HEK293T (cell line): ENCODE results near the gene ARHGEF28.
A peak's percentile ranks its signal among the peaks of the same experiment; 100 is the strongest.

ENCODE experiments used
- CTCF ChIA-PET: fragments of 350-600 bp; formaldehyde crosslinking; extraction: SDS; loops from one replicate; lab custom pipeline; 2021; ENCODE audit warnings: antibody characterized with exemption, inconsistent platforms; lab: Yijun Ruan, JAX
- POLR2A ChIA-PET: fragments of 350-600 bp; formaldehyde crosslinking; extraction: SDS; loops from one replicate; lab custom pipeline; 2020; ENCODE audit warnings: antibody characterized with exemption, inconsistent platforms; lab: Yijun Ruan, JAX
- DNase-seq: peaks from one replicate; pipeline ENCODE4 v3.0.0; 2012; ENCODE audit warnings: mixed read lengths; ENCODE audit errors: extremely low spot score
- ARNT ChIP-seq: fragments of 450-650 bp; IDR thresholded peaks from 2 replicates; pipeline ENCODE4 v1.6.1; 2017; ENCODE audit warnings: mild to moderate bottlenecking
- BHLHE40 ChIP-seq: fragments of 450-650 bp; IDR thresholded peaks from 2 replicates; pipeline ENCODE4 v1.6.1; 2016; ENCODE audit warnings: mild to moderate bottlenecking, moderate library complexity, borderline replicate concordance
- CTBP1 ChIP-seq: fragments of 450-650 bp; IDR thresholded peaks from 2 replicates; pipeline ENCODE4 v1.6.1; 2016; ENCODE audit warnings: borderline replicate concordance
- ELF4 ChIP-seq: fragments of 450-650 bp; IDR thresholded peaks from 2 replicates; pipeline ENCODE4 v1.6.1; 2017; ENCODE audit warnings: antibody characterized with exemption
- FOXA1 ChIP-seq: fragments of 450-650 bp; IDR thresholded peaks from 2 replicates; pipeline ENCODE4 v1.6.1; 2016; ENCODE audit warnings: mild to moderate bottlenecking
- FOXK2 ChIP-seq: fragments of 450-650 bp; IDR thresholded peaks from 2 replicates; pipeline ENCODE4 v1.6.1; 2016; ENCODE audit warnings: mild to moderate bottlenecking
- FOXM1 ChIP-seq: fragments of 450-650 bp; IDR thresholded peaks from 2 replicates; pipeline ENCODE4 v1.6.1; 2017; ENCODE audit warnings: mild to moderate bottlenecking, borderline replicate concordance
- HDGF ChIP-seq: fragments of 450-650 bp; IDR thresholded peaks from 2 replicates; pipeline ENCODE4 v1.6.1; 2017; ENCODE audit warnings: antibody characterized with exemption, borderline replicate concordance
- L3MBTL2 ChIP-seq: fragments of 450-650 bp; conservative IDR thresholded peaks from 2 replicates; pipeline ENCODE4 v1.6.1; 2016; ENCODE audit warnings: mild to moderate bottlenecking
- LEF1 ChIP-seq: fragments of 450-650 bp; IDR thresholded peaks from 2 replicates; pipeline ENCODE4 v1.6.1; 2017; ENCODE audit warnings: mild to moderate bottlenecking, borderline replicate concordance
- NFRKB ChIP-seq: fragments of 450-650 bp; IDR thresholded peaks from 2 replicates; pipeline ENCODE4 v1.6.1; 2016; ENCODE audit warnings: mild to moderate bottlenecking, moderate library complexity
- PKNOX1 ChIP-seq: fragments of 450-650 bp; IDR thresholded peaks from 2 replicates; pipeline ENCODE4 v1.6.1; 2016
- SP1 ChIP-seq: fragments of 450-650 bp; IDR thresholded peaks from 2 replicates; pipeline ENCODE4 v1.6.1; 2017
- SUZ12 ChIP-seq: fragments of 450-650 bp; IDR thresholded peaks from 2 replicates; pipeline ENCODE4 v1.6.1; 2016; ENCODE audit warnings: mild to moderate bottlenecking
- TARDBP ChIP-seq: fragments of 450-650 bp; IDR thresholded peaks from 2 replicates; pipeline ENCODE4 v1.6.1; 2016
- ZNF384 ChIP-seq: fragments of 450-650 bp; IDR thresholded peaks from 2 replicates; pipeline ENCODE4 v1.6.1; 2016

ARHGEF28 gene

DNA sequence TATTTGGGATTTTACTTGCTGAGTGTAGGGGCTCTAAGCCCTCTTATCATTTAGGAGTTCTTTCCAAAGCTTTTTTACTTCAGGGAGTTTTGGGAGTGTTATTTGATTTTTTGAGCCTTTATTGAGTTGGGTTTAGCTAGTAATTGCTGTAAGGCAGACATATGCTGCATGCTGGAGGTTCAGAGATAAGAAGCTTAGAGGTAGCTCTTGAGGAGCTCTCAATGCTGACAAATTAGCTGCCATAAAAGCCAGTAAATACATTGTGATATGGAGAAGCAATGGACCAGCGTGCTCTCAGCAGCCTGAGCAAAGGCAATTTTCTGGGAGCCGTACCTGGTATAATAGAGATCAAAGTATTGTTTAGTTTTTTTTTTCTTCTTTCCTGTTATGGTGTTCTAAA is 11.6 kb downstream of the ARHGEF28 start:
- POLR2A ChIA-PET, result no interaction called here
- no peak for TF ChIP-seq NFRKB
- no peak for TF ChIP-seq FOXK2
- no peak for TF ChIP-seq LEF1
- no peak for TF ChIP-seq TARDBP
- TF ChIP-seq FOXA1, result no peak
- no peak for TF ChIP-seq PKNOX1
- TF ChIP-seq ARNT, result no peak
- TF ChIP-seq SUZ12, result no peak
- TF ChIP-seq HDGF, result no peak
- TF ChIP-seq L3MBTL2, result no peak
- no peak for TF ChIP-seq ELF4
- no peak for TF ChIP-seq ZNF384
- no peak for TF ChIP-seq BHLHE40
- TF ChIP-seq FOXM1, result no peak
- CTCF ChIA-PET, result interaction anchor here (0.7 kb wide), 1 partner anchor 45 kb away, joined by 6 read pairs; no protein-coding TSS in a partner anchor
- peak; percentile 21 for DNase-seq

DNA sequence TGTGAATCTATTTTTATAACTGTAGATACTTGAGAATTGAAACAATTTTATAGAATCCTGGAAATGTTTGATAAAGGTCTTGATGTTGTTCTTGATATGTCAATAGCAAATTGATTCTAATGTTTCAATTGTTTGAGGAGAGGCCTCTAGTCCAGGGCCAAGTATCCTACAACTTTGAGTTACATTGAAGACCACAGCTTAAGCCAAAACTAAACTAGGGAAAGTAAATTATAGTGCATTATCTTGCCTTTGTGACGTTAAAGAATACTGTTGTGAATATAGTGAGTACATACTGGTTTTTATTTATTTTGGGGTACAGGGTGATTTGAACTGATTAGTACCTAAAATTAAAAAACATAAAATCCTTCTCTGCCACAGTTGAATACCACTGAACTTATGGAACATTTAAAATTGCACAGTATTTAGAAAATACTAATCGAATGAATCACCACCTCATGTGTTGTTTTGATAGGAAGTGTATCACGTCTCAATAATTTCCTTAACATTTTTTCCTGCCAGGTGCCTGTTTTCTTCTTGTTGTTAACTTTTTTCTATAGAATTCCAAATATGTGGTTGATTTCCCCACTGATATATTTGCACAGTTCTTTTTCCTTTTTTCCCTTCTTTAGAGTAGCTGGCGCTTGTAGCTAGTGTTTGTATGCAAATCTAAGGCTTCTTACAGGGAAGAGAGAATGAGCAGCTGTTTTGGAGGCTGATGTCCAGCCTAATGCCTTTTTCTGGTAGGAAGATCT is 12.5 kb downstream of the ARHGEF28 start:
- TF ChIP-seq ZNF384 (no peak), FOXM1 (no peak), PKNOX1 (no peak), ARNT (no peak), ELF4 (no peak), HDGF (no peak), SUZ12 (no peak), NFRKB (no peak), SP1 (no peak), TARDBP (no peak), LEF1 (no peak), CTBP1 (no peak), FOXK2 (no peak), L3MBTL2 (no peak), BHLHE40 (no peak), FOXA1 (no peak)
- POLR2A ChIA-PET, result no interaction called here
- CTCF ChIA-PET, result no interaction called here
- no peak for DNase-seq

DNA sequence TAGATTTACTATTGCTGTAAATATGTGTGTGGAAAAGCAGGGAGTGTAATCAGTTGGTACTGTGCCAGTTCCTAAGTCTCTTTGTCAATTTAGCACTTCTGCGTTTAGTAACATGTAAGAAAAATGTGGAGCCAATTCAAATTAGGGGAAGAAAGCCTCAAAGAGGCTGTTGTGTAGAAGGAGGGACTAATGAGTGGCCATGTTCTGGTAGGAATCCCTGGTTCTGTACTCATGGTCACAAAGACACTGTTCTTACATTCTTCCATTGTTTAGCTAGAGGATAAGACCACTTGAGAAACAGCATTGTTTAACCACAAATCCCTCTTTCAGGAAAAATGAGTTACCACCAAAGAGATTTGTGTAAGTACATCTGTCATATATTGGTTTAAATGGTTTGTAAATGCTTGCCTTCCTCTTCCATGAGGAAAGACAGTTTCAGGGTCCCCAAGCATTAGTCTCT is 14.9 kb downstream of the ARHGEF28 start:
- CTCF ChIA-PET, result no interaction called here

DNA sequence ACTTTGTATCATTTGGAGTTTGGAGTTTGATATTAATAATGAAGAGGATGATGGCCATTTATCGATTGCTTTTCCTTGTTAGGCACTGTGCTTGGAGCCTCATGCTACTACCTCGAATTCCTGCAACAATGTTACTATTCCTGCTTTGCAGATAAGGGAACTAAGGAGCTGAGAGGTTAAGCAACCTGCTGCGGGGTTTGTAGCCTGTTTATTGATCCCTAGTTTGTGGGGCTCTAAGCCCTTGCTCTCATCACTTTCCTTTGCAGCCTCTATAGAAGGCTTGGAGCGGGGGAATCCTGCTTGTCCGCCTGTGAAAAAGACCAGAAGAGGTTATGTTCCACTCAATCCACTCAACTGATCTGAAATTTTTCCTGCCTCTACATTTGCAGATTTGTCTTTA is 15.8 kb downstream of the ARHGEF28 start:
- ChIA-PET CTCF (interaction anchor here (0.7 kb wide), 1 partner anchor 43 kb away, joined by 7 read pairs; no protein-coding TSS in a partner anchor), POLR2A (no interaction called here)
- no peak for DNase-seq
- TF ChIP-seq LEF1 (no peak), L3MBTL2 (no peak)

More for the DNA sequence above, 14.9 kb downstream of the ARHGEF28 start:
- TF ChIP-seq FOXM1, result no peak
- TF ChIP-seq ZNF384, result no peak
- no peak for TF ChIP-seq L3MBTL2
- no peak for TF ChIP-seq FOXK2
- no peak for TF ChIP-seq SP1
- no peak for TF ChIP-seq NFRKB
- no peak for TF ChIP-seq HDGF
- no peak for TF ChIP-seq CTBP1
- no peak for TF ChIP-seq ELF4
- no peak for TF ChIP-seq PKNOX1
- no peak for DNase-seq
- POLR2A ChIA-PET, result no interaction called here

- CTCF ChIA-PET, result interaction anchor here (0.7 kb wide), 1 partner anchor 42 kb away, joined by 7 read pairs; no protein-coding TSS in a partner anchor
- POLR2A ChIA-PET, result no interaction called here
Observed at GRCh38 chr5:73642344-73642743, 16.3 kb downstream of the ARHGEF28 start.

GRCh38 chr5:73644385-73644963 is 18.5 kb downstream of the ARHGEF28 start:
- DNase-seq, result no peak
- ChIA-PET POLR2A (no interaction called here), CTCF (no interaction called here)
- no peak for TF ChIP-seq LEF1
- TF ChIP-seq FOXA1, result no peak
- TF ChIP-seq ELF4, result no peak
- TF ChIP-seq CTBP1, result no peak
- no peak for TF ChIP-seq SUZ12
- TF ChIP-seq PKNOX1, result no peak
- no peak for TF ChIP-seq SP1
- TF ChIP-seq TARDBP, result no peak
- no peak for TF ChIP-seq L3MBTL2
- TF ChIP-seq FOXM1, result no peak
- TF ChIP-seq ZNF384, result no peak

More at GRCh38 chr5:73642344-73642743, 16.3 kb downstream of the ARHGEF28 start:
- TF ChIP-seq CTBP1 (no peak), SUZ12 (no peak), SP1 (no peak), ELF4 (no peak)
- DNase-seq, result no peak
